GM12873 (cell line): ENCODE results near the gene RNF212.

ENCODE experiments used
- CTCF ChIP-seq: IDR thresholded peaks from 2 replicates; pipeline ENCODE4 v1.5.1; 2012; ENCODE audit warnings: low read depth, mild to moderate bottlenecking, moderate library complexity, low read length, control low read depth; ENCODE audit not compliant: insufficient read depth; ENCODE audit errors: missing control alignments

RNF212 gene

GRCh38 chr4:1079711-1080265, 33.6 kb downstream of the RNF212 start:
- TF ChIP-seq CTCF: no peak

- no peak for TF ChIP-seq CTCF
These were observed 34.9 kb downstream of the RNF212 start for GRCh38 chr4:1078490-1078889.

GRCh38 chr4:1077711-1078477, 35.5 kb downstream of the RNF212 start:
- no peak for TF ChIP-seq CTCF

GRCh38 chr4:1075809-1076699, 37.3 kb downstream of the RNF212 start:
- TF ChIP-seq CTCF: no peak

GRCh38 chr4:1075225-1075624, 38.1 kb downstream of the RNF212 start:
- no peak for TF ChIP-seq CTCF

GRCh38 chr4:1074077-1074476, 39.3 kb downstream of the RNF212 start:
- no peak for TF ChIP-seq CTCF

- TF ChIP-seq CTCF: peak; percentile 86
These were observed 40.4 kb downstream of the RNF212 start for GRCh38 chr4:1072830-1073446.
